Caki2 (cell line): ENCODE data around the gene ARHGAP18. TPM values are rescaled to one million over a fixed set of nuclear protein-coding genes. Genes with fewer than 3 reads are reported as not detected.
"Not testable (repeated sequence)": the region's sequence is repeated elsewhere in the genome, so short reads cannot be mapped to it uniquely, and the experiment has no call there.

ENCODE experiments used
- DNase-seq: peaks from one replicate; pipeline ENCODE4 v3.0.0-alpha.2; 2015; ENCODE audit warnings: low read depth
- in situ Hi-C: cut with HindIII; loops from 2 replicates; pipeline ENCODE4 v1.10.0; 2016; ENCODE audit warnings: low sequenced_read_pairs, low pct_unique_long_range_greater_than_20kb, mixed read lengths
- total RNA-seq: library from RNA; depleted of rRNA; stranded (reverse); fragments of >200 nt; shearing (Covaris generic); gene quantifications from 2 replicates; pipeline ENCODE4 v1.2.3, GENCODE V29; 2014; ENCODE audit warnings: low replicate concordance

Gene ARHGAP18
- total RNA-seq, 1 experiment from 2014 or later: 17.3 TPM

DNA sequence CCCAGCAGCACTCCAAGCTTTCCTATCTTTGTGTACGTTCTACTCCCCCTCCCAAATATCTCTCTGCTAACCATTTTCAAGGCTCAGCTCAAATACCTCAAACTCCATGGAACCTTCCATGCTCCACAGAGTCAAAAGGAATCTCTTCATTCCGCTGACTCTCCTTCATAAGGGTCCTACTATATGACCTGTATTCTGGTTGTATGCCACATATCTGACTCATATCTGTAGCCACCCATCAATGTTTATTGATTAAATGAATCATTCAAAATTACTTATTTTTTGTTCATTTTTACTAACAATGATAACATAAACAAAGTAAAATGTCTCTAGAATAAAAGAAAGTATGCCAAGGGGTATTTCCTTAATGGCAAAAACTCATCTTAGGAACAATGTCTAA, 123.2 kb downstream of the ARHGAP18 start:
- in situ Hi-C loops: no loop called here
- no peak for DNase-seq

DNA sequence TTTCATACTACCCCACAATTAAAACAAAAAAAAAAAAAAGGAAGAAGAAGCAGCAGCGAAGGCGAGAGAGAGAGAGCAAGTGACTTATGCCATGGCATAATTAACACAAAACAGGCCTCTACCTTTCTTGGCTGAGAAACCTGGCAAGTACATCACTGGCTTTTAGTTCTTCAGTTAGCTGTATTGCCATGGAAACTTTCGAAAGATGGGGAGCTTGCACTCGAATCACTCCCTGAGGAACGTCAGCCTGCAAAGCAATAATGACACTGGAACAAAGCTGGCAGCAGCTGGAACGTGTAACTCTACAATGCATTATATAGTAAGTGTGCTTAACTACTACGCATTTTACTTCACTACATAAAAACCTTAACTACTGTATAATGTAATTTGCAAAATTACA, 126.1 kb downstream of the ARHGAP18 start:
- in situ Hi-C loops: no loop called here
- no peak for DNase-seq

DNA sequence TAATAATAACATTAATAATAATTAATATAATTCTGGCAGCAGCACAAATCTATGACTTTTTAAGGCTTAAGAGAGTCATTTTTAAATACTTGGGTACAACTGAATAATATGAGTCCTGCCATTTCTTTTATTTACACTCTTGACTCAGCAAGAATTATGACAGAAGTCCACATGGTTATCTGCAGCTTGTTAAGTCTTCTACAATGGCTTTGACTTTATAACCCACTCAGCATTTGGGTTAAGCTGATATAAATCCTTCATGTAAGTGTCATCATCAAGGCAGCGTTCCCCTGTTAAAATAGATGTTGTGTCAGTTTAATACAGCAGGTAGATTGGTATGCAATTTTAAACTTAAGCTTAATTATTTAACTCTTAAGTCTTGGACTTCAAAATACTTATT, 131.7 kb downstream of the ARHGAP18 start:
- in situ Hi-C loops: no loop called here
- no peak for DNase-seq

DNA sequence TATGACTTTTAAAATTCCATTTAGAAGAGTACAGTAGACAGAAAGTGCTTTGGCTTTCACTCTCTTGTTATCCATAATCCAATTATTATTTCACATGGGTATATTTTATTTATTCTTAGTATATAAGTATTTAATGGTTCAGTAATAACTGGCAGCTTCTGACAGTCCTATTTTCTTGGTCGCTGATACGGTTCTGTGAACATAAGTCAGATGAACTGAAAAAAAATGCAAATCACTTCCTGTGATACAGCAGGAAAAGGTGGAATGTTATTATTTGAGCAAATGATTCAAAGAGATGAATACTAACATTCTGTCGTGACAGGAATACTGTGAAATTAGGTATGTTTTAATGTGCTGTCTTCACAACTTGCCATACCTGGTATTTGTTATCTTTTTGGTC, 132.3 kb downstream of the ARHGAP18 start:
- in situ Hi-C loops: no loop called here
- peak; percentile 41 for DNase-seq

DNA sequence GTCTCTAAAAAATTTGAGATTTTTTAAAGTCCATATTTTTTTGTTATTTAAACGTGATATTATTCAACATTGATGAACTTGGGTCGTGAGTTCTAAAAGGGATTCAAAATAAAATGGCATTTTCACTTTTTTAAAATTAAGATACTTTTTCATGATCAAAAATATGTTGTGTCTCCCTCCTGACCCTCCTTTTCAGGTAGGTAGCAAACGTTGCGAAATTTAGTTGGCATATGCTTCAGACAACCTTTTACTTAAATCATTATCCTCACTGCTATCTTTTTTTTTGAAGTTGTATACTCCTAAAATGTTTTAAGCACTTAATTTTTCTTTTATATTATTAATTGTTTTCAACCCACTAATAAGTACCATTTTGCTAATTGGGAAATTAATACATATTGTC, 133.5 kb downstream of the ARHGAP18 start:
- in situ Hi-C loops: no loop called here
- DNase-seq: no peak

DNA sequence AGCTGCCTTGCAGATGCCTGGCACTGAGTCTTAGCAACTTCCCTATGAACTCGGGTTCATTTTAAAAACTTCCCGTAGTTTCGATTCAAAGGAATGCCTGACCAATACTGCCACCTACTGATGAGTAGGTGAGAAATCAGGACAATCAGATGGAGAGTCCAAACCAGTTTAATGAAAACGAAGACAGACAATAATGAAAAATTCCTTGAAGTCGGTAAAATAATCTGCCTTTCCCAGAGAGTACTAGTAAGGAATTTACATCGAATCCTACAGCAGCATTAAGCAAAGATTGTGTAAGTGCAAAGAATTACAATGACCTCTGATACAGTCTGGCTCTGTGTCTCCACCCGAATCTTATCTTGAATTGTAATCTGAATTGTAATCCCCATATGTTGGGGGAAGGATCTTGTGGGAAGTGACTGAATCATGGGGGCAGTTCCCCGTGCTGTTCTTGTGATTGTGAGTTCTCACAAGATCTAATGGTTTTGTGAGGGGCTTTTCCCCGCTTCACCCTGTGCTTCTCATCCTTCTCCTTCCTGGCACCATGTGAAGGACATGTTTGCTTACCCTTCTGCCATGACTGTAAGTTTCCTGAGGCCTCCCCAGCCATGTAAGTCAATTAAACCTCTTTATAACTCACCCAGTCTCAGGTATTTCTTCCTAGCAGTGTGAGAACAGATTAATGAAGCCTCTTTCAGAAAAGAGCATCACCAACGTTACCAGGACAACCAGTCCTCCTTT, 134.4 kb downstream of the ARHGAP18 start:
- peak; percentile 52 for DNase-seq
- in situ Hi-C loops: no loop called here

DNA sequence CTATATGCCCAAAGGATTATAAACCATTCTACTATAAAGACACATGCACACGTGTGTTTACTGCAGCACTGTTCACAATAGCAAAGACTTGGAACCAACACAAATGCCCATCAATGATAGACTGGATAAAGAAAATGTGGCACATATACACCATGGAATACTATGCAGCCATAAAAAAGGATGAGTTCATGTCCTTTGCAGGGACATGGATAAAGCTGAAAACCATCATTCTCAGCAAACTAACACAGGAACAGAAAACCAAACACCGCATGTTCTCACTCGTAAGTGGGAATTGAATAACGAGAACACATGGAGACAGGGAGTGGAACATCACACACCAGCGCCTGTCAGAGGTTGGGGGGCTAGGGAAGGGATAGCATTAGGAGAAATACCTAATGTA, 135.4 kb downstream of the ARHGAP18 start:
- in situ Hi-C loops, DNase-seq: not testable (repeated sequence)

DNA sequence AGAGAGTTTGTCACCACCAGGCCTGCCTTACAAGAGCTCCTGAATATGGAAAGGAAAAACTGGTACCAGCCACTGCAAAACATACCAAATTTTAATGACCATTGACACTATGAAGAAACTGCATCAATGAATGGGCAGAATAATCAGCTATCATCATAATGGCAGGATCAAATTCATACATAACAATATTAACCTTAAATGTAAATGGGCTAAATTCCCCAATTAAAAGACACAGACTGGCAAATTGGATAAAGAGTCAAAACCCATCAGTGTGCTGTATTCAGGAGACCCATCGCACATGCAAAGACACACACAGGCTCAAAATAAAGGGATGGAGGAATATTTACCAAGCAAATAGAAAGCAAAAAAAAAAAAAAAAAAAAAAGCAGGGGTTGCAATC, 139.0 kb downstream of the ARHGAP18 start:
- DNase-seq, in situ Hi-C loops: not testable (repeated sequence)

DNA sequence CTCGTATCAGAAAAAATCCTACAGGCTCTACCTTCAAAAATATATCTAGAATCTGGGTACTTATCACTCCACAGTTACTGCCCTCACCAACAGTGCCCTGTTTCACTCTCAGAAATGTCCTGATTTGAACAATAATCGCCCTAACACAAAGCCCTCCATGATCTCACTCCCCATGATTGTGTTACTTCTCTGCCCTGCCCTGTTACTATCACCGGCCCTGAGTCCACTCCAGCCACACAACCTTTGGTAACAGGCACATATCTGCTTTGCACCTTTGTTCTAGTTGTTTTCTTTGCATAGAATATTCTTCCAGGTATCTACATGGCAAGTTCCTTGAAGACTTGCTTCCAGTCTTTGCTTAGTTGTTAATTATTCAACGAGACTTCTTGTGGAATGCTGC, 142.0 kb downstream of the ARHGAP18 start:
- in situ Hi-C loops: no loop called here
- DNase-seq: no peak

DNA sequence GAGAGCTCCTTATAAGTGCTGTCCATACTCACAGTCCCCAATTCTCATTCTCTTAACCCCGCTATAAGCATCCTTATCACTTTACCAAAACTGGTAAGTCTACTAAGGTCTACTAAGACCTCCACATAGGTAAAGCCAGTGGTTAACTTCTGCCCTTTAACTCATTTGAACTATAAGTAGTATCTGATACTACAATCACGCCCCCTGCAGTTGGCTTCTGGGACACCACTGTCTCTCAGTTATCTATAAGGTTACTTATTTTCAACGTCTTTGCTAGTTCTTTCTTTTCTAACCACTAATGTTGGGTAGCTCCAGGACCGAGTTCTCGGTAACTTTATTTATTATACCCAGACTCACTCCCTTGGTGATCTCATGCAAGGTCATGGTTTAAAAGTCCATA, 142.6 kb downstream of the ARHGAP18 start:
- no peak for DNase-seq
- in situ Hi-C loops: no loop called here

DNA sequence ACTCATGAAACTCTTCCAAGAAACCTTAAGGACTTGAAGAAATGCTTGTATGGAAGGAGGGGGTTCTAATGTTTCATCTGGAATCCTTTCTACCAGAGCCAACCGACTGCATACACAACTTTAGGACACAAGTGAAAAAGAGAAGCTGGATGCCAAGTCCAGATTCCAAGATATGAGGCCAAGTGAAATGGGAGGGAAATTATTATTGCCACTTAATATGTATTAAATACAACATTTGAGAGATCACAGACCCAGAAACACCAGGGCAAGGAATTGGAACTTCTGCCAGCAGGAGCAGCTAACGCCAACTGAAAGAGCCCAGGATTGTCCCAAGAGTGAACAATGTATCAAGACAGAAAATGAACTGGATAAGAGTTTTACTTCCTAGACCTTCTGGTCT, 144.2 kb downstream of the ARHGAP18 start:
- in situ Hi-C loops: no loop called here
- no peak for DNase-seq

DNA sequence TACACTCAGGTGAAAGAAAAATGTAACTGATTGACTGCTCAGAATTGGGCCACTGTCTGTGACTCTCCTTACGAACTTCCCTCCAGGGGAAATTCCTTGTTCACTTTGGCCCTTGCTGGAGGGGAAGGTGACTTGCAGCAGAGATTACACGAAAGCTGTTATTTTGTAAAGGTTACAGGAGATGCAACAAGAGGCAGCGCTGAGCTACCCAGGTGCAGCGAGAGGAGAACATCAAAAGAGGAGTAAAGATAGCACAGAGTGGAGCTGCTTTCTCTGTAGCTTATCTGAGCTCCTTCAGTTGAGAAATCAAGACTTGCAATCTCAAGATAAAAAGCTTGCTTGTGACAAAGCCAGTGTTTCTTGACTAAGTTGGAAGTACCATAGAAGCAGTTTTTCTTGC, 144.6 kb downstream of the ARHGAP18 start:
- in situ Hi-C loops: no loop called here

DNA sequence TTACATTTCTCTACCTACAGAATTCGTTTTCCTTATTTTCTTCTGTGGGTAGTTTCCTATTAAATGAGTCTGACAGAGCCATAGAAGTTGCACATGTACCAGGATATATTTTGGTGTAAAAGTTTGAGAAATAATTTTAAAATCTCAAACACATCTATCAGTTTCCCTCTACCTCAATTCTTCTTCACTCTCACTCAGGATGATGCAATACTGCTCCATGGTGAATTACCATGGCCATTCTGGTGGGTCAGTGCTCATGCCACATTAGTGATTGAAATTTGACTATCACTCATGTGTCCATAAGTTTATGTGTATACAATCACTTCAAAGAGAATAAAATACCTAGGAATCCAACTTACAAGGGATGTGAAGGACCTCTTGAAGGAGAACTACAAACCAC, 151.7 kb downstream of the ARHGAP18 start:
- in situ Hi-C loops: no loop called here
- DNase-seq: no peak

More for the DNA sequence above, 144.6 kb downstream of the ARHGAP18 start:
- no peak for DNase-seq

DNA sequence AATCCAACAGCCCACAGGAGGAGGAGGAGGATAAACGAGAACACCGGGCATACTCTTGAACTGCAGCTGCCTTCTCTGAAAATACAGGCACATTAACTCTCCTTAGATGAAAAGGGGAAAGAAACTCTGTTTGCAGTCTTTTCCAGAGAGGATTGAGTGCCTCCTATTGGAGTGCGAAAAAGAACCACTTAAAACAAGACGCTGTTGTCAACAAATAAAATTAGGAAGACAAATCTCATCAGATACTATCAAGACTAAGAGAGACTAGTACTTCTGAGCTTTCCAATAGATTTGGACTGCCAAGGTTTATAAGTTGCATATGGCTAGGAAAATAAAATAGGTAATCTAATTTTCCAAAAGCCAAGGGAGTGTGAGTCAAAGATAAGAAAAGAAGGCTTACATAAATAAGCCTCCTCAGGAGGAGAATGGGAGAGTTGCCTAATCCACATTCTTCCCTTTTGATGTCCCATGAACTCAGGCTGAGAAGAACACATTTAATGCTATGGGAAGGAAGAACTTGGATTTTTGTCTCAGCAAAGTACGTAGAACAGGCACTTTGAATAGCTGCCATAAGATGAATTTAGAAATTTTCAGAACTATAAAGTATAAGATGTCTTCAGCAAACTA, 154.7 kb downstream of the ARHGAP18 start:
- in situ Hi-C loops: no loop called here
- DNase-seq: no peak

DNA sequence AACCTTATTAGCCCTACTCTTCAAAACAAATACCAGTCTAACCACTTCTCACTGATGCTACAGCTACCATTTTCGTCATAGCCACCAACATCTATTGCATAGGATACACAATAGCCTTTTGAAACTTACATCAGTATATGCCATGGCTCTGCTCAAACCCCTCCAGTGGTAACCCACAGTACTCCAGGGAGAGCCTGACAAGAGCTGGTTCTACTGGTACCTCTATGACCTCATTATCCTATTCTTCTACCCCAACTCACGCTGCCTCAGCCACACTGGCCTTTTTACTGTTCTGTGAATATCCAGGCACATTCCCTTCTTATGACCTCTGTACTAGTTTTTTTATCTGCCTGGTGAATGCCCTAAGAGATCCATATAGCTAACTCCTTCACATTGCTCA, 157.6 kb downstream of the ARHGAP18 start:
- no peak for DNase-seq
- in situ Hi-C loops: no loop called here

DNA sequence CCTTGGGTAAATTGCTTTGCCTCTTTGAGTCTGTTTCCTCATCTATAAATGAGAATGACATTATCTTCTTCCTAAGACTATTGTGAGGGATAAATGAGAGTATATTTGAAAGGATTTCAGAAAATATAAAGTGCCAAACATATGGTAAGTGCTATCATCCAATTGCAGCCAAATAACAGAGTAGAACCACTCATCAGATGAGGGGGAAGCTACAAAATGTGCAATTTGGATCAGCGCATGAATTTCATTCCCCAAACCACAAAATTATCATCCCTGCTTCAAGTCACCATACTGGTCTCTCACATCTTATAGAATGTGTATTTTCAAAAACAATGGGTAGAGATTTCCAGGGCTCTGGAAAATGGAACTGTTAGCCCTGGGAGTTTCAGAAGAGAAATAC, 158.5 kb downstream of the ARHGAP18 start:
- DNase-seq: no peak
- in situ Hi-C loops: no loop called here

DNA sequence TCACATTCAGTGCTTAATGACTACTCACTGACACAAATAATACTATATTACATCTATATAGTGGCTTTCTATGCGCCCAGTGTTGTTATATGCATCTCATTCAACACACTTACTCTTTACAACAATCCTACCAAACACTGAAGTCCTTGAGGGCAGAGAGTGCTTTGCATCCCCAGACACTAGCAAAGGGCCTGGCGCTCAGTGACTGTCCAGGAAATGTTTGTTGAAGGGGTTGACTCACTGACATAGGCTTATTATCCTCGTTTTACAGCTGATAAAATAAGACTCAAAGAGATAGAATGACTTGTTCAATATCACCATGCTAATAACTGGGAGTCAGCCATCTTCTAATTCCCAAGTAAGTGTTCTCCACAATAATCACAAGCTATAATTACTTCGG, 163.3 kb downstream of the ARHGAP18 start:
- in situ Hi-C loops: no loop called here
- DNase-seq: no peak

DNA sequence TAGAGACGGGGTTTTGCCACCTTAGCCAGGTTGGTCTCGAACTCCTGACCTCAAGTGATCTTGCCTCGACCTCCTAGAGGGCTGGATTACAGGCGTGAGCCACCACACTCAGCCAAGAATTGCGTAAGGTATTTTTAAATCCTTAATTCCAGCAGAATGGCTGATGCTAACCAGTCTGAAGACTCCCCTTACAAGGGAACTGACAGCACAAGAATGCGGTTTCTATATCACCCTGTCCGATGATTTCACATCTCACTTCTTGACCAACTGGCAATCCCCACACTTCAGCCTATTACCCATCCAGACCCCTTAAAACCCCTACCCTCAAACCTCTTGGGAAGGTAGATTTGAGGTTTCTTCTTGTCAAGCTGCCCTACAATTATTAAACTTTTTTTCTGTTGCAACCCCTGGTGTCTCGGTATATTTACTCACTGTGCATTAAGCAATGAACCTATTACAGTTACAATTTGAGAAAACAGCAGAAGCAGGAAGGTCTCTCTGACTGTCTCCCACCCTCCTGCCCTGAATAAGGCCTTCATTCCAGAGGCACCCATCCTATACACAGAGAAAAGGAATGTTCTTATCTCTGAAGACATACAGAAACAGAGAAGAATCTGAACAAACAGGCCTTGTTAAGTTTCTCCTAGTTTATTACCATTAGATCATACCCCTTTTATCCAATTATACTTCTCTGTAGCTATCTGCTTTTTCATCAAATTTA, 164.9 kb downstream of the ARHGAP18 start:
- in situ Hi-C loops: no loop called here

DNA sequence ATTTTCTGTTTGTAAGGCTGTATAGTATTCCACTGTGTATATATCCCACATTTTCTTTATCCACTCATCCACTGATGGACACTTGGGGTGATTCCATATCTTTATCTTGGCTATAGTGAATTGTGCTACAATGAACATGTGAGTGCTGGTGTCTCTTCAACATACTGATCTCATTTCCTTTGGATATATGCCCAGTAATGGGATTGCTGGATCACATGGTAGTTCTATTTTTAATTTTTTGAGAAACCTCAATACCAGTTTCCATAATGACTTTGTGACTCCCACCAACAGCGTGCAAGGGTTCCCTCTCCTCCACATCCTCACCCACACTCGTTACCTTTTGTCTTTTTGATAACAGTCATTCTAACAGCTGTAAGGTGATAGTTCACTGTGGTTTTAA, 166.0 kb downstream of the ARHGAP18 start:
- no peak for DNase-seq
- in situ Hi-C loops: no loop called here

More for the DNA sequence above, 164.9 kb downstream of the ARHGAP18 start:
- no peak for DNase-seq
